ENCODE measurements around the gene WFIKKN2. TPM values are rescaled to one million over a fixed set of nuclear protein-coding genes. Genes with fewer than 3 reads are reported as not detected.
"Not testable (repeated sequence)": the region's sequence is repeated elsewhere in the genome, so short reads cannot be mapped to it uniquely, and the experiment has no call there.

Gene WFIKKN2
- total and polyA plus RNA-seq, 2 donors, result 0.14 to 0.82 TPM

DNA sequence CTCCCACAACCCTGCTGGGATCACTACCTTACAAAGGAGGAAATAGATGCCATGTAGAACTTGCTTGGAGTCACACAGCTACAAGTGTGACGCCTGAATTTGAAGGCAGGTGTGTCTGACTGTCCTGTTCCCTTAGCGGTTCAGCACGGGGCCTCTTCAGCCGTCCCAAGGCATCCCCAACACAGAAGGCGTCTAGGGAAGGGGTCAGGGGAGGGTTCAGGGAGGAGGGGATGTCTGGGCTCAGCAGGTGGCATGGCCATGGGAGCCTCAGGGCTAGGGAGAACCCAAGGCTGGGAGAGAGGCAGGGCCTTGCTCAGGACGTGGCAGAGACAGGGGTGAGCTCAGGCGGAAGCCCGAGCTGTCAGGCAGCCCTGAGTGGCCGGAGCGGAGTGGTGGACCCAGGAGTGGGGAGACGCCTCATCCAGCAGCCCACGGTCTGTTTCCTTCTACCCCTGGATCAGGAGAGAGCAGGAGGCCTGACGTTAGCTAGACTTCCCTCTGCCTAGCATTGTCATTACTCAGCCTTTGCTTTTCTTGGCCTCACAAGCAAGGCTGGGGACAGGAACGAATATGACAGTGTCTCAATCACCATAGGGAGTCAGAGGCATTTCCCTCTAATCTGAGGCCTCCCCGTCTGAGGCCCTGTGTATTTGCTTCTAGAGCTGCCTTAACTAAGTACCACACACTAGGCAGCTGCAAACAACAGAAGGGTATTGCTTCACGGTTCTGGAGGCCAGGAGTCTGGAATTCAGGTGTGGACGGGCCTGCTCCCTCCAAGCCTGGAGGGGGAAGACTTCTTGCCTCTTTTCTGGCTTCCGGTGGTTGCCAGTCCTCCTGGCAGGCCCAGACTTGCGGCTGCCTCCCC is 36.7 kb upstream of the WFIKKN2 start:
- H3K9me3 ChIP-seq (ENCODE audit: control insufficient read depth in 2 of 2, insufficient read depth in 1 of 2, low read length in 1 of 2), result no peaks in the 10 kb centered on the region
- H3K27me3 ChIP-seq (ENCODE audit: control insufficient read depth in 2 of 2, insufficient read depth in 1 of 2, low read length in 1 of 2), result no peaks in the 10 kb centered on the region
- DNase-seq (ENCODE audit: low read depth in 6 of 9, low spot score in 9 of 9), result no peak
- H3K36me3 ChIP-seq (ENCODE audit: control insufficient read depth in 2 of 2, insufficient read depth in 2 of 2, low read length in 1 of 2), result no peaks in the 10 kb centered on the region
- peaks cover 0 to 10% of the 10 kb centered on the region in 2 donors for H3K4me1 ChIP-seq (ENCODE audit: control insufficient read depth in 2 of 2, insufficient read depth in 2 of 2, low read length in 2 of 2)
- peak overlapping the region; percentile 41 to 62 for H3K27ac ChIP-seq (ENCODE audit: low read depth in 1 of 2, low read length in 1 of 2)
- 96% methylated on average over 19 of the region's 19 CpGs for WGBS
- H3K4me3 ChIP-seq (ENCODE audit: low read length in 2 of 2), result no peak overlapping the region

GRCh38 chr17:50799582-50799981 is 35.8 kb upstream of the WFIKKN2 start:
- WGBS, result 96% methylated on average over 9 of the region's 9 CpGs
- Histone ChIP-seq H3K27ac (ENCODE audit: low read depth in 1 of 2, low read length in 1 of 2) (no peak overlapping the region), H3K36me3 (ENCODE audit: control insufficient read depth in 2 of 2, insufficient read depth in 2 of 2, low read length in 1 of 2) (no peaks in the 10 kb centered on the region), H3K4me1 (ENCODE audit: control insufficient read depth in 2 of 2, insufficient read depth in 2 of 2, low read length in 2 of 2) (peaks cover 0 to 10% of the 10 kb centered on the region in 2 donors), H3K27me3 (ENCODE audit: control insufficient read depth in 2 of 2, insufficient read depth in 1 of 2, low read length in 1 of 2) (no peaks in the 10 kb centered on the region), H3K4me3 (ENCODE audit: low read length in 2 of 2) (no peak overlapping the region), H3K9me3 (ENCODE audit: control insufficient read depth in 2 of 2, insufficient read depth in 1 of 2, low read length in 1 of 2) (no peaks in the 10 kb centered on the region)
- no peak for DNase-seq (ENCODE audit: low read depth in 6 of 9, low spot score in 9 of 9)

DNA sequence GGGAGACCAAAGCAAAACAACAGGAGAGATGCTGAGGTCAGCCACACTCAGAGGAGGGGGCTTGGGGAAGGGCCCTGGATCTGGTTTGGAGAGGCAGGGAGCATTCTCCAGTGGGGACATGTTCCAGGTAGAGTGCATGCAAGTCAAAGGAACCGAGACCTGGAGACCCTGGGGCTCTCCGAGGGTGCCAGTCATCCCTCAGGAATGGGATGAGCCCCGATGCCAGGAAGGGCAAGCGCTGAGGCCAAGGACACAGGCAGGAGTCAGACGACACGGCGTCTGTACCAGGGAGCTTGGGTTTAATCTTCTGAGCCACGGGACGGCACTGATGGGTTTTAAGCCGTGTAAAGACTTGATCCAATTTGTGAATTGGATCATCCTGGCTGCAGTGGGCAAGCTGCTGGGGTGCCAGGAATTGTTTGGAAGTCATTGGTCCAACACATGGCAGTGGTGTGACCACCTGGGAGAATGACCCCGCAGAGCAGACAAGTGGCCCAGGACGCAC is 35.1 kb upstream of the WFIKKN2 start:
- peaks cover 0 to 10% of the 10 kb centered on the region in 2 donors for H3K4me1 ChIP-seq (ENCODE audit: control insufficient read depth in 2 of 2, insufficient read depth in 2 of 2, low read length in 2 of 2)
- H3K27me3 ChIP-seq (ENCODE audit: control insufficient read depth in 2 of 2, insufficient read depth in 1 of 2, low read length in 1 of 2), result no peaks in the 10 kb centered on the region
- no peak for DNase-seq (ENCODE audit: low read depth in 6 of 9, low spot score in 9 of 9)
- H3K9me3 ChIP-seq (ENCODE audit: control insufficient read depth in 2 of 2, insufficient read depth in 1 of 2, low read length in 1 of 2), result no peaks in the 10 kb centered on the region
- H3K36me3 ChIP-seq (ENCODE audit: control insufficient read depth in 2 of 2, insufficient read depth in 2 of 2, low read length in 1 of 2), result no peaks in the 10 kb centered on the region
- no peak overlapping the region for H3K27ac ChIP-seq (ENCODE audit: low read depth in 1 of 2, low read length in 1 of 2)
- WGBS, result 98% methylated on average over 12 of the region's 12 CpGs
- no peak overlapping the region for H3K4me3 ChIP-seq (ENCODE audit: low read length in 2 of 2)

- Histone ChIP-seq H3K36me3 (ENCODE audit: control insufficient read depth in 2 of 2, insufficient read depth in 2 of 2, low read length in 1 of 2) (no peaks in the 10 kb centered on the region), H3K27ac (ENCODE audit: low read depth in 1 of 2, low read length in 1 of 2) (no peak overlapping the region), H3K4me3 (ENCODE audit: low read length in 2 of 2) (no peak overlapping the region), H3K4me1 (ENCODE audit: control insufficient read depth in 2 of 2, insufficient read depth in 2 of 2, low read length in 2 of 2) (peaks cover 0 to 8% of the 10 kb centered on the region in 2 donors), H3K9me3 (ENCODE audit: control insufficient read depth in 2 of 2, insufficient read depth in 1 of 2, low read length in 1 of 2) (no peaks in the 10 kb centered on the region), H3K27me3 (ENCODE audit: control insufficient read depth in 2 of 2, insufficient read depth in 1 of 2, low read length in 1 of 2) (no peaks in the 10 kb centered on the region)
- WGBS, result 94% methylated on average over 12 of the region's 12 CpGs
- no peak for DNase-seq (ENCODE audit: low read depth in 6 of 9, low spot score in 9 of 9)
Observed at GRCh38 chr17:50802609-50803571, 32.5 kb upstream of the WFIKKN2 start.

DNA sequence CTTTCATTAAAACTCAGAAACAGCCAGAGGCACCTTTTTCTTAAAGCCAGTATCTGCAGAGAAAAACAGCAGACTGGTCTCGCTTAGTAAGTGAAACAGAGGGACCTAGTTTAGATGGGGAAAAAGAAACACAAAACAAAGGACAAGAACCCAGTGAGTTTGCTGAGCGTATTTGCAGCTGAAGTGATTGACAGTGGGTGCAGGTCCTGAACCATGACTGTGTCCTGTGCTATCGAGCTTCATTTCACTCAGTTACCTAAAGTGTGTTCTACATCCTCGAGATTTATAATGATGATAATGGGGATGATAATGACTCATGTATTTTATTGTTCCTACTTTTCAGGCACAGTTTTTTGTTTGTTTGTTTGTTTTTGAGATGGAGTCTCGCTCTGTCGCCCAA is 31.7 kb upstream of the WFIKKN2 start:
- Histone ChIP-seq H3K9me3 (ENCODE audit: control insufficient read depth in 2 of 2, insufficient read depth in 1 of 2, low read length in 1 of 2) (no peaks in the 10 kb centered on the region), H3K4me1 (ENCODE audit: control insufficient read depth in 2 of 2, insufficient read depth in 2 of 2, low read length in 2 of 2) (peaks cover 0 to 6% of the 10 kb centered on the region in 2 donors), H3K36me3 (ENCODE audit: control insufficient read depth in 2 of 2, insufficient read depth in 2 of 2, low read length in 1 of 2) (no peaks in the 10 kb centered on the region), H3K27ac (ENCODE audit: low read depth in 1 of 2, low read length in 1 of 2) (no peak overlapping the region), H3K4me3 (ENCODE audit: low read length in 2 of 2) (no peak overlapping the region), H3K27me3 (ENCODE audit: control insufficient read depth in 2 of 2, insufficient read depth in 1 of 2, low read length in 1 of 2) (no peaks in the 10 kb centered on the region)
- no peak for DNase-seq (ENCODE audit: low read depth in 6 of 9, low spot score in 9 of 9)
- 87% methylated on average over 6 of the region's 6 CpGs for WGBS

- H3K9me3 ChIP-seq (ENCODE audit: control insufficient read depth in 2 of 2, insufficient read depth in 1 of 2, low read length in 1 of 2); H3K4me1 ChIP-seq (ENCODE audit: control insufficient read depth in 2 of 2, insufficient read depth in 2 of 2, low read length in 2 of 2); H3K27me3 ChIP-seq (ENCODE audit: control insufficient read depth in 2 of 2, insufficient read depth in 1 of 2, low read length in 1 of 2); H3K4me3 ChIP-seq (ENCODE audit: low read length in 2 of 2); H3K36me3 ChIP-seq (ENCODE audit: control insufficient read depth in 2 of 2, insufficient read depth in 2 of 2, low read length in 1 of 2); H3K27ac ChIP-seq (ENCODE audit: low read depth in 1 of 2, low read length in 1 of 2); DNase-seq (ENCODE audit: low read depth in 6 of 9, low spot score in 9 of 9): not testable (repeated sequence)
- WGBS, result 98% methylated on average over 13 of the region's 13 CpGs
Observed at GRCh38 chr17:50804749-50805475, 30.5 kb upstream of the WFIKKN2 start.

DNA sequence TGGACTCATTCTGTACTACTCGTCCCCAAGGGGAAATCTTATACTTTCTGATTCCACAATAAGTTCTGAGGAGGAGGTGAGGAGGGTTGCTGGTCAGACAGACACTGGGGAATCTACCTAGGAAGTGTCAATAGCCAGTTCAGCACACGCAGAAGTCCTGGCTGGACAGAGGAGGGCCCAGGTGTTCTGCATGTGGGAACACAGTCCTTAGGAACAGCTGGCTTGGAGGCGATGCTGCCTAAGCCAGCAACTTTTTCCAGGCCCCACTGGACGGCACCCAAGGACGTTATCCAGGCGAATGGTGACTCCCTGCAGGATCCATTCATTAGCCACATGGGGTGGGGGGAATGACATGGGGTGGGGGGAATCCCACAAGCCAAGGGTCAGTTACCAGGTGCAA is 29.9 kb upstream of the WFIKKN2 start:
- WGBS, result 79% methylated on average over 6 of the region's 6 CpGs

GRCh38 chr17:50806141-50806643 is 29.2 kb upstream of the WFIKKN2 start:
- H3K36me3 ChIP-seq (ENCODE audit: control insufficient read depth in 2 of 2, insufficient read depth in 2 of 2, low read length in 1 of 2), result no peaks in the 10 kb centered on the region
- H3K9me3 ChIP-seq (ENCODE audit: control insufficient read depth in 2 of 2, insufficient read depth in 1 of 2, low read length in 1 of 2), result no peaks in the 10 kb centered on the region
- WGBS, result 92% methylated on average over 11 of the region's 11 CpGs
- DNase-seq (ENCODE audit: low read depth in 6 of 9, low spot score in 9 of 9), result no peak
- no peaks in the 10 kb centered on the region for H3K27me3 ChIP-seq (ENCODE audit: control insufficient read depth in 2 of 2, insufficient read depth in 1 of 2, low read length in 1 of 2)
- no peaks in the 10 kb centered on the region for H3K4me1 ChIP-seq (ENCODE audit: control insufficient read depth in 2 of 2, insufficient read depth in 2 of 2, low read length in 2 of 2)
- H3K4me3 ChIP-seq (ENCODE audit: low read length in 2 of 2), result no peak overlapping the region
- H3K27ac ChIP-seq (ENCODE audit: low read depth in 1 of 2, low read length in 1 of 2), result no peak overlapping the region

More for the DNA sequence above, 29.9 kb upstream of the WFIKKN2 start:
- Histone ChIP-seq H3K36me3 (ENCODE audit: control insufficient read depth in 2 of 2, insufficient read depth in 2 of 2, low read length in 1 of 2) (no peaks in the 10 kb centered on the region), H3K9me3 (ENCODE audit: control insufficient read depth in 2 of 2, insufficient read depth in 1 of 2, low read length in 1 of 2) (no peaks in the 10 kb centered on the region), H3K27ac (ENCODE audit: low read depth in 1 of 2, low read length in 1 of 2) (no peak overlapping the region), H3K4me3 (ENCODE audit: low read length in 2 of 2) (no peak overlapping the region), H3K4me1 (ENCODE audit: control insufficient read depth in 2 of 2, insufficient read depth in 2 of 2, low read length in 2 of 2) (no peaks in the 10 kb centered on the region), H3K27me3 (ENCODE audit: control insufficient read depth in 2 of 2, insufficient read depth in 1 of 2, low read length in 1 of 2) (no peaks in the 10 kb centered on the region)
- no peak for DNase-seq (ENCODE audit: low read depth in 6 of 9, low spot score in 9 of 9)

Measured in thymus (tissue), 11 donors.